ENCODE measurements around the gene FCHSD1. TPM values are rescaled to one million over a fixed set of nuclear protein-coding genes. Genes with fewer than 3 reads are reported as not detected.

The FCHSD1 gene
- total and polyA plus RNA-seq, 2 donors (not counting 3 experiments of a cell fraction or from before 2014, with no cell fraction given): 35.1 to 37.0 TPM

GRCh38 chr5:141618804-141619554, 32.2 kb downstream of the FCHSD1 start, which contains the start of gene DIAPH1:
Gene DIAPH1, minus strand, starts transcription at chr5:141619000. Its CDS starts 86 bp downstream, at chr5:141618914.
- Histone ChIP-seq H4K20me1 (replicated peaks; ENCODE audit: control insufficient read depth, extremely low read depth, insufficient read depth, low read length) (peaks cover 3% of the 10 kb centered on the region), H3K36me3 (ENCODE audit: control insufficient read depth in 2 of 2, extremely low read depth in 1 of 2, insufficient read depth in 2 of 2, low read length in 2 of 2) (peaks cover 3 to 14% of the 10 kb centered on the region in 2 experiments), H3K9me1 (replicated peaks; ENCODE audit: control insufficient read depth, extremely low read depth, insufficient read depth, low read length) (no peaks in the 10 kb centered on the region), H2AFZ (ENCODE audit: low read depth, low read length) (peak within 1 kb of the TSS; percentile 45), H3K9ac (replicated peaks; ENCODE audit: extremely low read depth, insufficient read depth, low read length) (peak within 1 kb of the TSS; percentile 67), H3K79me2 (ENCODE audit: control insufficient read depth, insufficient read depth, low read length) (peaks cover 27% of the 10 kb centered on the region), H3K4me2 (ENCODE audit: insufficient read depth, low read length) (peak within 1 kb of the TSS; percentile 90), H3K4me3 (replicated peaks in 1 of 3; ENCODE audit: insufficient read depth in 1 of 3, low read depth in 1 of 3, low read length in 3 of 3) (peak within 1 kb of the TSS; percentile 77 to 84 (median 80)), H3K27ac (ENCODE audit: insufficient read depth, low read depth, low read length) (peak within 1 kb of the TSS; percentile 22), H3K27me3 (ENCODE audit: control insufficient read depth in 2 of 2, insufficient read depth in 2 of 2, low read length in 2 of 2) (no peaks in the 10 kb centered on the region), H3K9me3 (replicated peaks; ENCODE audit: control insufficient read depth, insufficient read depth, low read length) (no peaks in the 10 kb centered on the region), H3K4me1 (ENCODE audit: control insufficient read depth, extremely low read depth, insufficient read depth, low read length) (peaks cover 18% of the 10 kb centered on the region)
- FAIRE-seq (peak; percentile 74), DNase-seq (ENCODE audit: low read depth, low spot score) (peak; percentile 95)
- CTCF ChIA-PET: interaction anchor here (0.5 to 8.5 kb wide), 25 partner anchors 10 to 966 kb away, joined by 3 to 1019 read pairs (median 4); partner anchors contain the start of genes ARAP3, FCHSD1, HDAC3 and PCDHGA11
- POLR2A ChIA-PET: interaction anchor here (0.6 to 2.7 kb wide), 6 partner anchors 15 to 1244 kb away, joined by 3 to 18 read pairs (median 6); partner anchors contain the start of genes HDAC3 and RELL2
- intact Hi-C loops (cut with micrococcal nuclease) (loop anchor here (1.0 kb wide), 4 partner anchors 14 to 202 kb away; partner anchors contain the start of genes HDAC3, PCDHGB7 and RELL2), dilution Hi-C loops (cut with MboI; ENCODE audit: extremely low pct_ligation_motif_present, low sequenced_read_pairs) (no loop called here)
- no TSS peak for BruUV-seq (replicated peaks)
- peak; percentile 68 for TF ChIP-seq MYC (IDR thresholded peaks at IDR 0.05; ENCODE audit: low read depth, low read length)
- TF ChIP-seq FOS (IDR thresholded peaks at IDR 0.05; ENCODE audit: borderline replicate concordance, insufficient read depth, low read length): peak; percentile 17
- peak; percentile 91 for TF ChIP-seq POLR2AphosphoS5 (IDR thresholded peaks at IDR 0.05; ENCODE audit: insufficient read depth, low read depth, low read length)
- TF ChIP-seq, protein P1, sequence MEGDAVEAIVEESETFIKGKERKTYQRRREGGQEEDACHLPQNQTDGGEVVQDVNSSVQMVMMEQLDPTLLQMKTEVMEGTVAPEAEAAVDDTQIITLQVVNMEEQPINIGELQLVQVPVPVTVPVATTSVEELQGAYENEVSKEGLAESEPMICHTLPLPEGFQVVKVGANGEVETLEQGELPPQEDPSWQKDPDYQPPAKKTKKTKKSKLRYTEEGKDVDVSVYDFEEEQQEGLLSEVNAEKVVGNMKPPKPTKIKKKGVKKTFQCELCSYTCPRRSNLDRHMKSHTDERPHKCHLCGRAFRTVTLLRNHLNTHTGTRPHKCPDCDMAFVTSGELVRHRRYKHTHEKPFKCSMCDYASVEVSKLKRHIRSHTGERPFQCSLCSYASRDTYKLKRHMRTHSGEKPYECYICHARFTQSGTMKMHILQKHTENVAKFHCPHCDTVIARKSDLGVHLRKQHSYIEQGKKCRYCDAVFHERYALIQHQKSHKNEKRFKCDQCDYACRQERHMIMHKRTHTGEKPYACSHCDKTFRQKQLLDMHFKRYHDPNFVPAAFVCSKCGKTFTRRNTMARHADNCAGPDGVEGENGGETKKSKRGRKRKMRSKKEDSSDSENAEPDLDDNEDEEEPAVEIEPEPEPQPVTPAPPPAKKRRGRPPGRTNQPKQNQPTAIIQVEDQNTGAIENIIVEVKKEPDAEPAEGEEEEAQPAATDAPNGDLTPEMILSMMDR (IDR thresholded peaks at IDR 0.05; ENCODE audit: extremely low read depth in 1 of 2, insufficient read depth in 1 of 2, low read depth in 1 of 2, low read length in 2 of 2): peak; percentile 98 to 99
- no peak for TF ChIP-seq JUN (IDR thresholded peaks at IDR 0.05; ENCODE audit: borderline replicate concordance, insufficient read depth, insufficient read length, low read depth)
- TF ChIP-seq EZH2 (IDR thresholded peaks at IDR 0.05; ENCODE audit: borderline replicate concordance, low read depth, low read length, severe bottlenecking): no peak
- TF ChIP-seq POLR2A (IDR thresholded peaks at IDR 0.05; ENCODE audit: low read depth, low read length): peak; percentile 77
- TF ChIP-seq MAX (IDR thresholded peaks at IDR 0.05; ENCODE audit: insufficient read depth, insufficient read length): peak; percentile 90
- TF ChIP-seq GATA2 (IDR thresholded peaks at IDR 0.05; ENCODE audit: insufficient read depth, insufficient read length, low read depth, low read length): no peak

Measured in endothelial cell of umbilical vein (primary cell).